Uterus (tissue), 2 donors: ENCODE results near the gene ARHGEF10L.

Experiments used
- POLR2A ChIP-seq, 2 donors: fragments of 450-650 bp; IDR thresholded peaks; one replicate each; pipeline ENCODE4 v1.6.1; 2016; ENCODE audit warnings: antibody characterized with exemption in 2 of 2, mild to moderate bottlenecking in 1 of 2, moderate library complexity in 1 of 2
- TF ChIP-seq, protein P1 (sequence below), 4 experiments: fragments of 200-600 bp in 2 of 4; fragments of 450-650 bp in 2 of 4; sonication (generic) in 2 of 4; IDR thresholded peaks; one replicate each; pipeline ENCODE4 v1.5.1; 2016 to 2019; ENCODE audit warnings: antibody characterized with exemption in 4 of 4, mild to moderate bottlenecking in 2 of 4, moderate library complexity in 1 of 4

DNA sequence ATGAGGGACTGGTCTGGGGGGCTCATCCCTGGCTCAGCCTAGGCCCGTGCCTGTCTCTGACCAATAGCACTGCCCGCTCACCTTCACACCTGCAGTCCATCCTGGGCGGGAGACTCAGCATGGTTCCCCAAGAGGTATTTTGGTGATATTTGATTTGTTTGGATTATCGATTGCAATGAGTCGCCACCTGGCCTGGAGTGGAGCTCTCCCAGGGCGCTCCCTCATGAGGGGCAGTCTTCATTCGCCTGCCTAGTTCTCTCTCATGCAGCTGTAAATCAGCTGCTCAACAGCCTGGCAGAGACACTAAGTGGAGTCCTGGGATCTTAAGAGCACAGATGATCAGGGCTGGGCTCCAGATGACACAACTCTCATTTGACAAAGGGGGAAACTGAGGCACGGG lies 125.6 kb downstream of the ARHGEF10L start:
- TF ChIP-seq, protein P1, sequence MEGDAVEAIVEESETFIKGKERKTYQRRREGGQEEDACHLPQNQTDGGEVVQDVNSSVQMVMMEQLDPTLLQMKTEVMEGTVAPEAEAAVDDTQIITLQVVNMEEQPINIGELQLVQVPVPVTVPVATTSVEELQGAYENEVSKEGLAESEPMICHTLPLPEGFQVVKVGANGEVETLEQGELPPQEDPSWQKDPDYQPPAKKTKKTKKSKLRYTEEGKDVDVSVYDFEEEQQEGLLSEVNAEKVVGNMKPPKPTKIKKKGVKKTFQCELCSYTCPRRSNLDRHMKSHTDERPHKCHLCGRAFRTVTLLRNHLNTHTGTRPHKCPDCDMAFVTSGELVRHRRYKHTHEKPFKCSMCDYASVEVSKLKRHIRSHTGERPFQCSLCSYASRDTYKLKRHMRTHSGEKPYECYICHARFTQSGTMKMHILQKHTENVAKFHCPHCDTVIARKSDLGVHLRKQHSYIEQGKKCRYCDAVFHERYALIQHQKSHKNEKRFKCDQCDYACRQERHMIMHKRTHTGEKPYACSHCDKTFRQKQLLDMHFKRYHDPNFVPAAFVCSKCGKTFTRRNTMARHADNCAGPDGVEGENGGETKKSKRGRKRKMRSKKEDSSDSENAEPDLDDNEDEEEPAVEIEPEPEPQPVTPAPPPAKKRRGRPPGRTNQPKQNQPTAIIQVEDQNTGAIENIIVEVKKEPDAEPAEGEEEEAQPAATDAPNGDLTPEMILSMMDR (IDR thresholded peaks at IDR 0.05), result no peak
- no peak for TF ChIP-seq POLR2A (IDR thresholded peaks at IDR 0.05)
